GM19467 (cell line): ENCODE data around the gene TBC1D4.
"Not testable (repeated sequence)": the region's sequence is repeated elsewhere in the genome, so short reads cannot be mapped to it uniquely, and the experiment has no call there.

Source experiments
- ATAC-seq: cut with Tn5 transposase; IDR thresholded peaks from one replicate; pipeline ENCODE4 v1.9.1; 2021; ENCODE audit warnings: mild to moderate bottlenecking, moderate library complexity; ENCODE audit not compliant: unreplicated experiment

The TBC1D4 gene

GRCh38 chr13:75455962-75456361 is 26.0 kb downstream of the TBC1D4 start:
- no peak for ATAC-seq

GRCh38 chr13:75454497-75454896 is 27.5 kb downstream of the TBC1D4 start:
- ATAC-seq = no peak

- ATAC-seq = no peak
Measured at GRCh38 chr13:75452564-75452963, 29.4 kb downstream of the TBC1D4 start.

GRCh38 chr13:75447493-75447892 is 34.5 kb downstream of the TBC1D4 start:
- no peak for ATAC-seq

GRCh38 chr13:75446874-75447273 is 35.1 kb downstream of the TBC1D4 start:
- ATAC-seq = no peak

GRCh38 chr13:75445717-75446499 is 36.1 kb downstream of the TBC1D4 start:
- ATAC-seq = no peak

- ATAC-seq = no peak
Measured at GRCh38 chr13:75444016-75444415, 38.0 kb downstream of the TBC1D4 start.

GRCh38 chr13:75443356-75443958 is 38.5 kb downstream of the TBC1D4 start:
- no peak for ATAC-seq

- ATAC-seq = no peak
Measured at GRCh38 chr13:75442736-75443234, 39.2 kb downstream of the TBC1D4 start.

GRCh38 chr13:75440100-75440499 is 41.9 kb downstream of the TBC1D4 start:
- ATAC-seq = no peak

- no peak for ATAC-seq
Measured at GRCh38 chr13:75437582-75438318, 44.2 kb downstream of the TBC1D4 start.

- not testable (repeated sequence) for ATAC-seq
Measured at GRCh38 chr13:75434126-75434525, 47.8 kb downstream of the TBC1D4 start.

GRCh38 chr13:75432811-75433244 is 49.1 kb downstream of the TBC1D4 start:
- no peak for ATAC-seq

GRCh38 chr13:75432045-75432444 is 49.9 kb downstream of the TBC1D4 start:
- ATAC-seq = no peak

GRCh38 chr13:75430436-75431209 is 51.3 kb downstream of the TBC1D4 start:
- no peak for ATAC-seq

- ATAC-seq = no peak
Measured at GRCh38 chr13:75426421-75426820, 55.5 kb downstream of the TBC1D4 start.

- peak; percentile 89 for ATAC-seq
Measured at GRCh38 chr13:75425216-75426009, 56.6 kb downstream of the TBC1D4 start.

- no peak for ATAC-seq
Measured at GRCh38 chr13:75423946-75424345, 58.0 kb downstream of the TBC1D4 start.

GRCh38 chr13:75422028-75422427 is 59.9 kb downstream of the TBC1D4 start:
- no peak for ATAC-seq

- ATAC-seq = no peak
Measured at GRCh38 chr13:75421133-75421532, 60.8 kb downstream of the TBC1D4 start.
